ENCODE results near the gene MYH2. TPM values are rescaled to one million over a fixed set of nuclear protein-coding genes. Genes with fewer than 3 reads are reported as not detected.

MYH2 gene
- polyA plus RNA-seq, 2 donors, result 0.02 TPM; not detected in 1

DNA sequence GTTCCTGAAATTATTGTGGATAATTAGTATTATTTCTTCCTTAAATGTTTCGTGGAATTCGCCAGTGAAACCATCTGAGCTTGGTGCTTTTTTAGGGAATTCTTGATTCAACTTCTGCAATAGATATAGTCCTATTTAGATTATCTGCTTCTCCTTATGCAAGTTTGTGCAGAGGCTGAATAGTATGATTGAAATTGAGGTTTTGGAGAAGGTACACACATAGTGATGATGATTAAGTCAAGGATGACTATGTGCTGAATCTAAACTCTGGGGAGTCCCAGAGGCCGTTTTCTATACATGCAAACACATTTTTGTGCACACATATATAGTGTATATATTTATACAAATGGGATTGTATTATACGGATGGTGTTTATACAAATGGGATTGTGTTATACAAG lies 74.9 kb downstream of the MYH2 start:
- Histone ChIP-seq H3K9me3 (ENCODE audit: control insufficient read depth in 2 of 2, insufficient read depth in 1 of 2, low read depth in 1 of 2, low read length in 1 of 2) (no peaks in the 10 kb centered on the region), H3K4me3 (ENCODE audit: low read depth in 1 of 2, low read length in 2 of 2) (no peak overlapping the region), H3K27ac (ENCODE audit: low read depth in 2 of 2, low read length in 1 of 2) (no peak overlapping the region), H3K27me3 (ENCODE audit: control insufficient read depth in 1 of 2, insufficient read depth in 2 of 2, low read length in 2 of 2) (no peaks in the 10 kb centered on the region), H3K36me3 (ENCODE audit: control insufficient read depth in 2 of 2, insufficient read depth in 2 of 2, low read length in 1 of 2) (no peaks in the 10 kb centered on the region), H3K4me1 (ENCODE audit: control insufficient read depth in 2 of 2, insufficient read depth in 2 of 2, low read length in 1 of 2) (no peaks in the 10 kb centered on the region)
- 69 to 71% methylated on average over 4 of the region's 4 CpGs for WGBS, 2 donors

DNA sequence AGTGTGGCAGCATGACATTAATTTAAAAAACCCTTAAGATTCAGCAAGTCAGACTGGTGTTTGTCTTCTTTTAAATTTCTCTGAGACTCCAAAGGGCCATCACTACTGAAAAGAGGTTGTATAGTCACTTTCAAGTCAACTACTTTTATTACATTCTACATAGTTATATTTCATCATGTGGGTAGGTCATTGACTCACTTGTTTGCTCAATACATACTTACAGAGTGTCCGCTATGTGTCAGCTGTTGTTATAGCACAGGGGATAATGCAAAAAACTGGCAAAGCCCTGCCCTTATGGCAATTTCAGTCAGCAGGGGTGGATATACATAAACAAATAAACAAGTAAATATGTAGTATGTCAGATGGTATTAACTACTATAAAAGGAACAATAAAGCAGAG lies 77.6 kb downstream of the MYH2 start:
- Histone ChIP-seq H3K27me3 (ENCODE audit: control insufficient read depth in 1 of 2, insufficient read depth in 2 of 2, low read length in 2 of 2) (no peaks in the 10 kb centered on the region), H3K9me3 (ENCODE audit: control insufficient read depth in 2 of 2, insufficient read depth in 1 of 2, low read depth in 1 of 2, low read length in 1 of 2) (no peaks in the 10 kb centered on the region), H3K36me3 (ENCODE audit: control insufficient read depth in 2 of 2, insufficient read depth in 2 of 2, low read length in 1 of 2) (no peaks in the 10 kb centered on the region), H3K4me1 (ENCODE audit: control insufficient read depth in 2 of 2, insufficient read depth in 2 of 2, low read length in 1 of 2) (no peaks in the 10 kb centered on the region), H3K27ac (ENCODE audit: low read depth in 2 of 2, low read length in 1 of 2) (no peak overlapping the region), H3K4me3 (ENCODE audit: low read depth in 1 of 2, low read length in 2 of 2) (no peak overlapping the region)
- WGBS, 2 donors, result 87 to 97% methylated on average over 1 of the region's 1 CpG

Other genes with a start within 250 kb of the MYH2 start
- gene MYH13, start 176.7 kb downstream of the MYH2 start, polyA plus RNA-seq, result under 1 TPM; 0.04 to 0.08 TPM
- gene MYH8, start 127.7 kb downstream of the MYH2 start, polyA plus RNA-seq, result not detected
- not detected for gene MYH4, start 80.1 kb downstream of the MYH2 start, polyA plus RNA-seq
- gene MYH1, start 31.1 kb downstream of the MYH2 start, polyA plus RNA-seq, result under 1 TPM in 1 of 2 donors, not detected in 1; 0.01 TPM
- 1 to 10 TPM in 1 of 2 donors, under 1 TPM in 1; 0.95 to 3.6 TPM for gene MYH3, start 107.7 kb upstream of the MYH2 start, polyA plus RNA-seq
- gene SCO1, start 147.9 kb upstream of the MYH2 start, polyA plus RNA-seq, result 10 to 100 TPM in 1 of 2 donors, 1 to 10 TPM in 1; 4.9 to 14.3 TPM
- 1 to 10 TPM; 3.5 to 6.5 TPM for gene ADPRM, start 147.9 kb upstream of the MYH2 start, polyA plus RNA-seq
- 1 to 10 TPM; 6.3 to 6.9 TPM for gene TMEM220, start 180.4 kb upstream of the MYH2 start, polyA plus RNA-seq